CD8-positive, alpha-beta memory T cell (primary cell): ENCODE results near the gene B9D1. TPM values are rescaled to one million over a fixed set of nuclear protein-coding genes. Genes with fewer than 3 reads are reported as not detected.

ENCODE experiments used
- CTCF ChIA-PET: fragments of 350-600 bp; sonication (Branson Sonifier 250); formaldehyde crosslinking; loops from one replicate; lab custom pipeline; 2021; ENCODE audit warnings: antibody characterized with exemption; lab: Charles Lee
- POLR2A ChIA-PET: fragments of 350-600 bp; sonication (Branson Sonifier 250); formaldehyde crosslinking; loops from one replicate; lab custom pipeline; 2021; ENCODE audit warnings: antibody characterized with exemption; lab: Charles Lee
- DNase-seq, 5 donors: peaks; one replicate each; pipeline versions ENCODE4 v3.0.0 to v3.0.0-alpha.2; 2020 to 2022; ENCODE audit warnings: mixed read lengths in 1 of 5
- H3K27ac ChIP-seq: one replicate; pipeline ENCODE4 v1.7.0; 2013; ENCODE audit warnings: low read depth, mild to moderate bottlenecking, low read length, moderate library complexity
- H3K27me3 ChIP-seq: 2 replicates; pipeline ENCODE4 v1.7.0; 2013; ENCODE audit warnings: low read length, mild to moderate bottlenecking; ENCODE audit not compliant: insufficient read depth, poor library complexity, severe bottlenecking
- H3K36me3 ChIP-seq: 2 replicates; pipeline ENCODE4 v1.7.0; 2013; ENCODE audit warnings: mild to moderate bottlenecking, low read length, moderate library complexity; ENCODE audit not compliant: insufficient read depth
- H3K4me1 ChIP-seq: 2 replicates; pipeline ENCODE4 v1.7.0; 2013; ENCODE audit warnings: mild to moderate bottlenecking, low read length, moderate library complexity; ENCODE audit not compliant: insufficient read depth
- H3K4me3 ChIP-seq: 2 replicates; pipeline ENCODE4 v1.7.0; 2013; ENCODE audit warnings: mild to moderate bottlenecking, low read length
- H3K9me3 ChIP-seq: 2 replicates; pipeline ENCODE4 v1.7.0; 2013; ENCODE audit warnings: mild to moderate bottlenecking, low read length
- H3K27ac Mint-ChIP-seq, 8 donors: one replicate each; pipeline ENCODE4 v1.8.0; 2020 to 2021; ENCODE audit warnings: mixed read lengths in 8 of 8, mild to moderate bottlenecking in 6 of 8, inconsistent platforms in 3 of 8, moderate library complexity in 3 of 8
- H3K27me3 Mint-ChIP-seq, 2 donors: one replicate each; pipeline ENCODE4 v1.8.0; 2020 to 2021; ENCODE audit warnings: mixed read lengths in 2 of 2, mild to moderate bottlenecking in 1 of 2, moderate library complexity in 1 of 2
- H3K36me3 Mint-ChIP-seq, 3 donors: one replicate each; pipeline ENCODE4 v1.8.0; 2020 to 2021; ENCODE audit warnings: mixed read lengths in 3 of 3, inconsistent platforms in 1 of 3, mild to moderate bottlenecking in 1 of 3
- H3K4me1 Mint-ChIP-seq, 3 donors: one replicate each; pipeline ENCODE4 v1.8.0; 2020 to 2021; ENCODE audit warnings: mixed read lengths in 3 of 3, inconsistent platforms in 1 of 3, mild to moderate bottlenecking in 1 of 3
- H3K4me3 Mint-ChIP-seq, 7 donors: one replicate each; pipeline ENCODE4 v1.8.0; 2020 to 2021; ENCODE audit warnings: mixed read lengths in 7 of 7, mild to moderate bottlenecking in 6 of 7, moderate library complexity in 4 of 7, inconsistent platforms in 2 of 7
- H3K9me3 Mint-ChIP-seq, 5 donors: one replicate each; pipeline ENCODE4 v1.8.0; 2020 to 2022; ENCODE audit warnings: mixed read lengths in 5 of 5, mild to moderate bottlenecking in 3 of 5, moderate library complexity in 2 of 5, inconsistent platforms in 1 of 5
- polyA plus RNA-seq: library from polyadenylated mRNA; unstranded; fragments of 300-500 nt; fragmentation: Illumina TruSeq; gene quantifications from one replicate; pipeline ENCODE4 v1.2.3, GENCODE V29; 2021
- total RNA-seq, 2 experiments: library from RNA; stranded (reverse); gene quantifications; one replicate each; pipeline ENCODE4 v1.2.3, GENCODE V29; 2021

Gene B9D1
- total RNA-seq, result 1 to 10 TPM; 4.8 to 6.8 TPM
- 0.67 TPM for polyA plus RNA-seq

GRCh38 chr17:19362277-19363113 is at the start of gene B9D1:
Gene B9D1 (minus strand): TSS chr17:19362723. CDS start chr17:19362569, 154 bp downstream.
- H3K4me3 ChIP-seq, result peak within 1 kb of the TSS; percentile 89
- POLR2A ChIA-PET, result interaction anchor here (0.5 to 1.8 kb wide), 4 partner anchors 16 to 286 kb away, joined by 4 to 18 read pairs (median 4); partner anchors contain the start of genes ALDH3A2 and MAPK7
- Mint-ChIP-seq H3K36me3 (peaks cover 0 to 2% (median 0%) of the 10 kb centered on the region in 3 donors), H3K4me1 (peaks cover 10 to 16% (median 11%) of the 10 kb centered on the region in 3 donors), H3K9me3 (no peaks in the 10 kb centered on the region), H3K27me3 (peaks cover 5 to 8% of the 10 kb centered on the region in 2 donors), H3K4me3 (peak within 1 kb of the TSS; percentile 89 to 96 (median 93)), H3K27ac (peak within 1 kb of the TSS; percentile 80 to 95 (median 91))
- peak within 1 kb of the TSS; percentile 73 for H3K27ac ChIP-seq
- H3K36me3 ChIP-seq, result no peaks in the 10 kb centered on the region
- CTCF ChIA-PET, result interaction anchor here (0.6 to 8.0 kb wide), 41 partner anchors 8 to 409 kb away, joined by 3 to 152 read pairs (median 4); partner anchors contain the start of genes MAPK7 and MFAP4
- no peaks in the 10 kb centered on the region for H3K9me3 ChIP-seq
- H3K27me3 ChIP-seq, result no peaks in the 10 kb centered on the region
- peak; percentile 90 to 97 (median 93) for DNase-seq
- peaks cover 7% of the 10 kb centered on the region for H3K4me1 ChIP-seq

GRCh38 chr17:19411631-19412030 is 49.1 kb upstream of the B9D1 start:
- Mint-ChIP-seq H3K9me3 (no peaks in the 10 kb centered on the region), H3K27me3 (no peaks in the 10 kb centered on the region), H3K4me3 (no peak overlapping the region), H3K27ac (no peak overlapping the region), H3K4me1 (no peaks in the 10 kb centered on the region), H3K36me3 (no peaks in the 10 kb centered on the region)
- no peak overlapping the region for H3K4me3 ChIP-seq
- POLR2A ChIA-PET, result no interaction called here
- H3K27ac ChIP-seq, result no peak overlapping the region
- H3K36me3 ChIP-seq, result no peaks in the 10 kb centered on the region
- H3K9me3 ChIP-seq, result no peaks in the 10 kb centered on the region
- no peaks in the 10 kb centered on the region for H3K27me3 ChIP-seq
- H3K4me1 ChIP-seq, result no peaks in the 10 kb centered on the region
- CTCF ChIA-PET, result no interaction called here
- no peak for DNase-seq

GRCh38 chr17:19410875-19411620 is 48.5 kb upstream of the B9D1 start, which contains the start of gene RNF112:
Gene RNF112 (plus strand): TSS chr17:19411232. CDS start chr17:19411409, 177 bp downstream.
- no peaks in the 10 kb centered on the region for H3K4me1 Mint-ChIP-seq
- peak within 1 kb of the TSS in 2 of 8 donors; percentile 48 to 51 for H3K27ac Mint-ChIP-seq
- no peaks in the 10 kb centered on the region for H3K9me3 Mint-ChIP-seq
- no peaks in the 10 kb centered on the region for H3K27me3 ChIP-seq
- H3K36me3 ChIP-seq, result no peaks in the 10 kb centered on the region
- H3K4me1 ChIP-seq, result no peaks in the 10 kb centered on the region
- H3K9me3 ChIP-seq, result no peaks in the 10 kb centered on the region
- CTCF ChIA-PET, result no interaction called here
- no peak within 1 kb of the TSS for H3K4me3 ChIP-seq
- no peak within 1 kb of the TSS for H3K27ac ChIP-seq
- no peaks in the 10 kb centered on the region for H3K36me3 Mint-ChIP-seq
- no peak for DNase-seq
- no peaks in the 10 kb centered on the region for H3K27me3 Mint-ChIP-seq
- H3K4me3 Mint-ChIP-seq, result no peak within 1 kb of the TSS
- POLR2A ChIA-PET, result no interaction called here

- ChIA-PET POLR2A (no interaction called here), CTCF (no interaction called here)
- no peaks in the 10 kb centered on the region for H3K27me3 ChIP-seq
- Mint-ChIP-seq H3K4me3 (no peak overlapping the region), H3K27me3 (no peaks in the 10 kb centered on the region), H3K9me3 (no peaks in the 10 kb centered on the region), H3K4me1 (no peaks in the 10 kb centered on the region), H3K36me3 (no peaks in the 10 kb centered on the region), H3K27ac (peak overlapping the region in 2 of 8 donors; percentile 48 to 51)
- H3K4me3 ChIP-seq, result no peak overlapping the region
- DNase-seq, result no peak
- H3K4me1 ChIP-seq, result no peaks in the 10 kb centered on the region
- no peaks in the 10 kb centered on the region for H3K9me3 ChIP-seq
- H3K27ac ChIP-seq, result no peak overlapping the region
- no peaks in the 10 kb centered on the region for H3K36me3 ChIP-seq
Observed at GRCh38 chr17:19410091-19410490, 47.6 kb upstream of the B9D1 start.

GRCh38 chr17:19409509-19409908 is 47.0 kb upstream of the B9D1 start:
- no peak overlapping the region for H3K27ac ChIP-seq
- DNase-seq, result no peak
- Mint-ChIP-seq H3K27me3 (no peaks in the 10 kb centered on the region), H3K4me3 (no peak overlapping the region), H3K27ac (no peak overlapping the region), H3K36me3 (no peaks in the 10 kb centered on the region), H3K4me1 (no peaks in the 10 kb centered on the region), H3K9me3 (no peaks in the 10 kb centered on the region)
- CTCF ChIA-PET, result no interaction called here
- H3K4me1 ChIP-seq, result no peaks in the 10 kb centered on the region
- no peak overlapping the region for H3K4me3 ChIP-seq
- H3K27me3 ChIP-seq, result no peaks in the 10 kb centered on the region
- H3K9me3 ChIP-seq, result no peaks in the 10 kb centered on the region
- H3K36me3 ChIP-seq, result no peaks in the 10 kb centered on the region
- POLR2A ChIA-PET, result no interaction called here

- Histone ChIP-seq H3K27me3 (no peaks in the 10 kb centered on the region), H3K27ac (no peak overlapping the region), H3K9me3 (no peaks in the 10 kb centered on the region), H3K36me3 (no peaks in the 10 kb centered on the region), H3K4me3 (no peak overlapping the region), H3K4me1 (no peaks in the 10 kb centered on the region)
- POLR2A ChIA-PET, result no interaction called here
- Mint-ChIP-seq H3K27me3 (no peaks in the 10 kb centered on the region), H3K9me3 (no peaks in the 10 kb centered on the region), H3K4me1 (no peaks in the 10 kb centered on the region), H3K4me3 (no peak overlapping the region), H3K27ac (peak overlapping the region in 1 of 8 donors; percentile 54), H3K36me3 (peaks cover 0 to 1% (median 0%) of the 10 kb centered on the region in 3 donors)
- DNase-seq, result no peak
- CTCF ChIA-PET, result interaction anchor here (1.4 kb wide), 1 partner anchor 46 kb away, joined by 3 read pairs; no protein-coding TSS in a partner anchor
Observed at GRCh38 chr17:19409066-19409465, 46.5 kb upstream of the B9D1 start.

GRCh38 chr17:19408346-19408710 is 45.8 kb upstream of the B9D1 start:
- H3K36me3 ChIP-seq, result no peaks in the 10 kb centered on the region
- no peaks in the 10 kb centered on the region for H3K4me1 Mint-ChIP-seq
- no peaks in the 10 kb centered on the region for H3K4me1 ChIP-seq
- DNase-seq, result no peak
- no peak overlapping the region for H3K27ac ChIP-seq
- peaks cover 0 to 1% (median 0%) of the 10 kb centered on the region in 3 donors for H3K36me3 Mint-ChIP-seq
- POLR2A ChIA-PET, result no interaction called here
- H3K9me3 Mint-ChIP-seq, result no peaks in the 10 kb centered on the region
- no peaks in the 10 kb centered on the region for H3K27me3 Mint-ChIP-seq
- H3K4me3 ChIP-seq, result no peak overlapping the region
- CTCF ChIA-PET, result interaction anchor here (1.4 kb wide), 1 partner anchor 45 kb away, joined by 3 read pairs; no protein-coding TSS in a partner anchor
- no peak overlapping the region for H3K27ac Mint-ChIP-seq
- no peaks in the 10 kb centered on the region for H3K9me3 ChIP-seq
- no peaks in the 10 kb centered on the region for H3K27me3 ChIP-seq
- no peak overlapping the region for H3K4me3 Mint-ChIP-seq
